Measurements from ENCODE around the gene TATDN3. TPM values are rescaled to one million over a fixed set of nuclear protein-coding genes. Genes with fewer than 3 reads are reported as not detected.
"Not testable (repeated sequence)": the region's sequence is repeated elsewhere in the genome, so short reads cannot be mapped to it uniquely, and the experiment has no call there.

Gene TATDN3
- total and polyA plus RNA-seq, 3 donors from 2014 or later, result 9.5 to 19.7 (median 17.9) TPM

DNA sequence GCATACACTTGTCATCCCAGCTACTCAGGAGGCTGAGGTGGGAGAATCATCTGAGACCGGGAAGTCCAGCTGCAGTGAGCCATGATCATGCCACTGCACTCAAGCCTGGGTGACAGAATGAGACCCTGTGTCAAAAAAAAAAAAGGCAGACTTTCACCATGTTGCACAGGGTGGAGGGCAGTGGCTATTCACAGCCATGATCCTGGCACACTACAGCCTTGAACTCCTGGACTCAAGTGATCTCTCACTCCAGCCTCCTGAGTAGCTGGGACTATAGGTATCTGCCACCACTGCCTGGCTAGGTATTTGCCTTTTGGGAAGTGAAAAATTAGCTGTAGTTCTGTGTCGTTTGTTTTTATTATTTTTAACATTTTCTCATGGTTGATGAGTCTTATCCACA lies 36.7 kb downstream of the TATDN3 start:
- no peaks in the 10 kb centered on the region for H3K27me3 ChIP-seq

DNA sequence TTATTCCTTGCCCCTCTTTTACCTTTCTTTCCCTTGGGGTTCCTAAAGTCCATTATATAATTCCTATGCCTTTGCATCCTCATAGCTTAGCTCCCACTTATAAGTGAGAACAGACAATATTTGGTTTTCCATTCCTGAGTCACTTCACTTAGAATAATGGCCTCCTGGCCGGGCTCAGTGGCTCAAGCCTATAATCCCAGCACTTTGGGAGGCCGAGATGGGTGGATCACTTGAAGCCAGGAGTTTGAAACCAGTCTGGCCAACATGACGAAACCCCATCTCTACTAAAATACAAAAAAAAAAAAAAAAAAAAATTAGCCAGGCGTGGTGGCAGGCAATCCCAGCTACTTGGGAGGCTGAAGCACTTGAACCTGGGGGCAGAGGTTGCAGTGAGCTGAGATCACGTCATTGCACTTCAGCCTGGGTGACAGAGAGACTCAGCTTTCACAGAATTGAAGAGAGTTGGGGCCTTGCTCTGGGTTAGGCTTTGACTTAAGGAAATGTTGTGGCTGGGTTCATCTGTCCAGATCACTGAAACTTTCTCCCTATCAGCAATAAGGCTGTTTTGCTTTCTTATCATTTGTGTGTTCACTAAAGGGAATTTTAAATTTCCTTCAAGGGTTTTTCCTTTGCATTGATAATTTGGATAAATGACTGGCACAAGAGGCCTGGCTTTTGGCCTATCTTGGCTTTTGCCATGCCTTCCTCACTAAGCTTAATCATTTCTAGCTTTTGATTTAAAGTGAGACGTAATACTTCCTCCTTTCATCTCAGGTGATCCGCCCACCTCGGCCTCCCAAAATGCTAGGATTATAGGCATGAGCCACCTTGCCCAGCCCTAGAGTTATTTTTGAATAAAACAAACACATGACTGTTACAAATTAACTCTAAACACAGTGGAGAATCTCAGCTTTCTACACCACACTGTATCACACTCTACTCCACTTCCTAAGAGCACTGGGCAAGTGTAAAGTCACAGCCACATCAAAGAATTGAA lies 41.8 kb downstream of the TATDN3 start:
- H3K27ac ChIP-seq; H3K36me3 ChIP-seq (ENCODE audit: low read depth, missing control alignments); H3K4me1 ChIP-seq; H3K27me3 ChIP-seq; DNase-seq; H3K9me3 ChIP-seq; H3K4me3 ChIP-seq; intact Hi-C loops (cut with DNase I; ENCODE audit: low total_unique reads): not testable (repeated sequence)
- 83 to 86% methylated on average over 8 of the region's 8 CpGs for WGBS, 2 donors

More for the DNA sequence above, 36.7 kb downstream of the TATDN3 start:
- no peak for DNase-seq
- Histone ChIP-seq H3K4me1 (no peaks in the 10 kb centered on the region), H3K9me3 (no peaks in the 10 kb centered on the region), H3K4me3 (no peak overlapping the region), H3K36me3 (ENCODE audit: low read depth, missing control alignments) (no peaks in the 10 kb centered on the region), H3K27ac (no peak overlapping the region)
- TF ChIP-seq, protein P1, sequence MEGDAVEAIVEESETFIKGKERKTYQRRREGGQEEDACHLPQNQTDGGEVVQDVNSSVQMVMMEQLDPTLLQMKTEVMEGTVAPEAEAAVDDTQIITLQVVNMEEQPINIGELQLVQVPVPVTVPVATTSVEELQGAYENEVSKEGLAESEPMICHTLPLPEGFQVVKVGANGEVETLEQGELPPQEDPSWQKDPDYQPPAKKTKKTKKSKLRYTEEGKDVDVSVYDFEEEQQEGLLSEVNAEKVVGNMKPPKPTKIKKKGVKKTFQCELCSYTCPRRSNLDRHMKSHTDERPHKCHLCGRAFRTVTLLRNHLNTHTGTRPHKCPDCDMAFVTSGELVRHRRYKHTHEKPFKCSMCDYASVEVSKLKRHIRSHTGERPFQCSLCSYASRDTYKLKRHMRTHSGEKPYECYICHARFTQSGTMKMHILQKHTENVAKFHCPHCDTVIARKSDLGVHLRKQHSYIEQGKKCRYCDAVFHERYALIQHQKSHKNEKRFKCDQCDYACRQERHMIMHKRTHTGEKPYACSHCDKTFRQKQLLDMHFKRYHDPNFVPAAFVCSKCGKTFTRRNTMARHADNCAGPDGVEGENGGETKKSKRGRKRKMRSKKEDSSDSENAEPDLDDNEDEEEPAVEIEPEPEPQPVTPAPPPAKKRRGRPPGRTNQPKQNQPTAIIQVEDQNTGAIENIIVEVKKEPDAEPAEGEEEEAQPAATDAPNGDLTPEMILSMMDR (IDR thresholded peaks at IDR 0.05), result no peak
- TF ChIP-seq POLR2A (IDR thresholded peaks at IDR 0.05), result no peak
- WGBS, 2 donors, result 76% methylated on average over 2 of the region's 2 CpGs
- intact Hi-C loops (cut with DNase I; ENCODE audit: low total_unique reads), result no loop called here

DNA sequence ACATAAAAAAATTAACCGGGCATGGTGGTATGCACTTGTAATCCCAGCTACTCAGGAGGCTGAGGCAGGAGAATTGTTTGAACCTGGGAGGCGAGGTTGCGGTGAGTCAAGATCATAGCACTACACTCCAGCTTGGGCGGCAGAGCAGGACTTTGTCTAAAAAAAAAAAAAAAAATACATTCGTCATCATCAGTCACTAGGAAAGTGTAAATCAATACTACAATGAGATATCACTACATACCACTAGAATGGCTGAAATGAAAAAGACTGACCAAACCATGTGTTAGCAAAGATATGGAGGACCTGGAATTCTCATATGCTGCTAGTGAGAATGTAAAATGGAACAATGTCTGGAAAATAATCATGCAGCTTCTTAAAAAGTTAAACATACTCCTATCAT lies 46.5 kb downstream of the TATDN3 start:
- H3K9me3 ChIP-seq, result no peaks in the 10 kb centered on the region
- TF ChIP-seq, protein P1 (IDR thresholded peaks at IDR 0.05), result no peak
- no peak for DNase-seq
- H3K4me1 ChIP-seq, result no peaks in the 10 kb centered on the region
- intact Hi-C loops (cut with DNase I; ENCODE audit: low total_unique reads), result no loop called here
- 93 to 95% methylated on average over 5 of the region's 5 CpGs for WGBS, 2 donors
- H3K27me3 ChIP-seq, result no peaks in the 10 kb centered on the region
- H3K4me3 ChIP-seq, result no peak overlapping the region
- no peak overlapping the region for H3K27ac ChIP-seq
- no peaks in the 10 kb centered on the region for H3K36me3 ChIP-seq (ENCODE audit: low read depth, missing control alignments)

DNA sequence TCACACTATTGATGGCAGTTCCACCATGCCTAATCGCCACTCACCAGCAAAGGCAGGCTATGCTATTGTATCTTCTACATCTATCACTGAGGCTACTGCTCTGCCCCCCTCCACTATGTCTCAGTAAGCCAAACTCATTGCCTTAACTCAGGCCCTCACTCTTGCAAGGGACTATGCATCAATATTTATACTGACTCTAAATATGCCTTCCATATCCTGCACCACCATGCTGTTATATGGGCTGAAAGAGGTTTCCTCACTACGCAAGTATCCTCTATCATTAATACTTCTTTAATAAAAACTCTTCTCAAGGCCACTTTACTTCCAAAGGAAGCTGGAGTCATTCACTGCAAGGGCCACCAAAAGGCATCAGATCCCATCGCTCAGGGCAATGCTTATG lies 52.8 kb downstream of the TATDN3 start:
- H3K36me3 ChIP-seq (ENCODE audit: low read depth, missing control alignments); intact Hi-C loops (cut with DNase I; ENCODE audit: low total_unique reads); H3K4me1 ChIP-seq; H3K27me3 ChIP-seq; H3K27ac ChIP-seq; H3K9me3 ChIP-seq; H3K4me3 ChIP-seq; DNase-seq: not testable (repeated sequence)
- 79 to 95% methylated on average over 3 of the region's 3 CpGs for WGBS, 2 donors

DNA sequence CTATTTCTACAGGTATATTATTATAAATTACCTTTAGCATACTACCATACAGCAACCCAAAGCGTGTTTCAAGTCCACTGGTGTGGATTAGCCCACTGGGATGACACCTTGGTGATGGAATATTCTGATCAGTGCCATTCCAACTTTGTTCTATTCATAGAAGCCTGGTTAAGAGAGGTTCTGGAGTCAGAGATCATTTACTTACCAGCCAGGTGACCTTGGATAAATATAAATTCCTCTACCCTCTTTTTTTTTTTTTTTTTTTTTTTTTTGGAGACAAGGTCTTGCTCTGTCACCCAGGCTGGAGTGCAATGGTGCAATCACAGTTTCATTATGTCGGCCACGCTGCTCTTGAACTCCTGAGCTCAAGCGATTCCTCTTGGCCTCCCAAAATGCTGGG lies 55.9 kb downstream of the TATDN3 start, which contains the start of gene SPATA45:
TSS of gene SPATA45 (minus strand) at position 101 of the 400 bp plus-strand sequence. CDS start 11,500 bp downstream, outside the sequence.
- DNase-seq, result no peak
- intact Hi-C loops (cut with DNase I; ENCODE audit: low total_unique reads), result no loop called here
- Histone ChIP-seq H3K9me3 (no peaks in the 10 kb centered on the region), H3K4me1 (no peaks in the 10 kb centered on the region), H3K27ac (no peak within 1 kb of the TSS), H3K36me3 (ENCODE audit: low read depth, missing control alignments) (no peaks in the 10 kb centered on the region), H3K27me3 (no peaks in the 10 kb centered on the region), H3K4me3 (no peak within 1 kb of the TSS)
- WGBS, 2 donors, result 86 to 99% methylated on average over 4 of the region's 4 CpGs
- TF ChIP-seq, protein P1 (IDR thresholded peaks at IDR 0.05), result no peak
- TF ChIP-seq POLR2A (IDR thresholded peaks at IDR 0.05), result no peak
